ENCODE data around the gene GRK5.
"Not testable (repeated sequence)": the region's sequence is repeated elsewhere in the genome, so short reads cannot be mapped to it uniquely, and the experiment has no call there.

The GRK5 gene

GRCh38 chr10:119423510-119424257 is 216.3 kb downstream of the GRK5 start:
- no peak for DNase-seq

GRCh38 chr10:119424258-119424975 is 217.0 kb downstream of the GRK5 start:
- DNase-seq: no peak

- DNase-seq: no peak
Measured at GRCh38 chr10:119425102-119425880, 217.9 kb downstream of the GRK5 start.

DNA sequence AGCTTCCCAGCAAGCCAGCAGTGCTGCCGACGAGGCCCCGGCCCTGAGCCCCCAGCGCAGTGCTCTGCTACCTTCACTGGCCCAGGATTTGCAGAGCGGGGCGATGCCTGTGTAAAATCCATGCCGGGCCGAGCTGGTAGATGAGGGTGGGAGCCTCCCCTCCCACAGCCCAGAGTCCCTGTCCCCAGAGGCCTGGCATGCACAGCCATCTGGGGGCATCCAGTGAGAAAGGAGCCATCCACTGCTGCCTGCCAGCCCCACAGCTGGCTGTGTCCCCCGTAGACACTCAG is 218.5 kb downstream of the GRK5 start:
- no peak for DNase-seq

GRCh38 chr10:119426699-119427098 is 219.3 kb downstream of the GRK5 start:
- DNase-seq: no peak

DNA sequence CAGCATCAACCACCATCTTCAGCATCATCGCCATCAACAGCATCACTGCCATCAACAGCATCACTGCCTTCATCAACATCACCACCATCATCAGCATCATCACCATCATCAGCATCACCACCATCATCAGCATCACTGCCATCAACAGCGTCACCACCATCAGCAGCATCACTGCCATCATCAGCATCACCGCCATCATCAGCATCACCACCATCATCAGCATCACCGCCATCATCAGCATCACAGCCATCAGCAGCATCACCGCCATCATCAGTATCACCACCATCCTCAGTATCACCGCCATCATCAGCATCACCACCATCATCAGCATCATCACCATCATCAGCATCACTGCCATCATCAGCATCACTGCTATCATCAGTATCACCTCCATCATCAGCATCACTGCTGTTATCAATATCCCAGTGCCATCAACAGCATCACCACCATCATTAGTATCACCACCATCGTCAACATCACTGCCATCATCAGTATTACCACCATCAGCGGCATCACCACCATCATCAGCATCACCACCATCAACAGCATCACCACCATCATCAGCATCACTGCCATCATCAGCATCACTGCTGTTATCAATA is 220.0 kb downstream of the GRK5 start:
- DNase-seq: no peak

DNA sequence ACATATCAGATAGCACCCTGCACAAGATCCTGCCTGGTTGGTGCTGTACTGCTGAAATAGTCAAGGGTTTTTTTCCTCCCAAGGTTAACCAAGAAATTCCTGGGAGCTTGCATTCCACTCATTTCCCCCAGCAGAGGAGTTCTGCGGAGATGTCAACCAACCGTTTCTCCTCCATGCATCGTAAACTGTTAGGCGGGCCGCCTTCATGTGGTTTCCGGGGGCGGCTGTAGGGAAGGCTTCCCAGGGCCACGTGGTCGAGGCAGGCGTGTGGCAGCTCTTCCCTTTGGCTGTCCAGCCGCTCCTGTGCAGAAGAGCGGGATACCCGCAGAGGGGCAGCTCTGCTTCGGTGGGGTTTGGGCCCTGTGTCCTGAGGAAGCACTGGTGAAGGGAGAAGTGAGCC is 221.4 kb downstream of the GRK5 start:
- peak; percentile 79 for DNase-seq

- DNase-seq: no peak
Measured at GRCh38 chr10:119429771-119430170, 222.4 kb downstream of the GRK5 start.

- DNase-seq: no peak
Measured at GRCh38 chr10:119431034-119431772, 223.8 kb downstream of the GRK5 start.

- no peak for DNase-seq
Measured at GRCh38 chr10:119431773-119432135, 224.4 kb downstream of the GRK5 start.

- not testable (repeated sequence) for DNase-seq
Measured at GRCh38 chr10:119434942-119435341, 227.6 kb downstream of the GRK5 start.

GRCh38 chr10:119438717-119439116 is 231.3 kb downstream of the GRK5 start:
- DNase-seq: no peak

GRCh38 chr10:119439922-119440321 is 232.6 kb downstream of the GRK5 start:
- no peak for DNase-seq

DNA sequence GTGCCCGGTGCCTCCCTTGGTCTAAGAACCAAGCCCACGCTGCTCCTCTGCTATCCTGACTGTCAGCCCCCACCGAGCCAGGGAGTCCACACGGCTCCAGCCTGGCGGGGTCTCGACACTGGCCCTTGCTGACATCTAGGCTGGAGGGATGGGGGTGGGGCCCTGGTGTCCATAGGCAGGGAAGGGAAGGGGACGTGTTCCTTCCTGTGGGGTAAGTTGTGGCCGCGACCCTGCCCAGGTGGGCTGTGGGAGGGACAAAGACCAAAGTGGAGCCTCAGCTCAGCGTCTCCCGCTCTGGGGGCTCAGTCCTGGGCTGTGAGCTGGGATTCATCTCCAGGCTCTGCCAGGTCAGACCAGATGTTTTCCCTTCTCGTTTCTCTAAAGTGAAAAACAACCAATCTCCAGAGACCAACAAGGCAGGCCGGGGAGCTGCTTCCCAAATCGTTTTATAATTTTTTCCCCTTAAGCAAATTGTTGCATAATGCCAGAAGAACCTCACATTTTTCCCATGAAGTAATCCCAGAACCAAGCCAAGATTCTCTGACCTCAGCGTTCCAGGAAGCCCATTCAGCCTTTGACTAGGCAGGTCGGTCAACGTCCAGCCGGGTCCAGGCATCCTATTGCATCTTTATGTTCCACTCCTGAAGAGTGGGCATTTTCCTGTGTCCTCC is 233.9 kb downstream of the GRK5 start:
- peak; percentile 74 for DNase-seq

GRCh38 chr10:119441921-119442757 is 234.8 kb downstream of the GRK5 start:
- DNase-seq: no peak

- no peak for DNase-seq
Measured at GRCh38 chr10:119442758-119443060, 235.3 kb downstream of the GRK5 start.

- DNase-seq: no peak
Measured at GRCh38 chr10:119443441-119443840, 236.1 kb downstream of the GRK5 start.

- no peak for DNase-seq
Measured at GRCh38 chr10:119443970-119444660, 236.7 kb downstream of the GRK5 start.

DNA sequence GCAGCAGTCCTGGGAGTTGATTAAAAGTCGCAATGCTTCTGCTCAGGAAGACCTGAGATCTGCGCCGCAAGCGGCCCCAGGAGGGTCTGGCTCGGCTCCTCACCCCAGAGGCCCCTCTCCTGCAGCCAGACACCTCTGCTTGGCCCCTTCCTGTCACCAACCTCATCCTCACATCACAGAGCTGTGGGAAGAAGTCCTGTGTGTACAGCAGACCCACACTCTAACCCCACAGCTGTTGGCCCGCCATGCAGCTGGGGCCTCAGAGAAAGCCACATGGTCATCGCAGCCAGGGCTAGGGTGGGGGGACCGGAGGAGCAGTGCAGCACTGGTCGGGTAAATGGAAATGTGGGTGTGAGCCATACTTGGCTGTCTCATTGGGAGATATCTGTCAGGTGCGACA is 237.5 kb downstream of the GRK5 start:
- DNase-seq: no peak

- peak; percentile 66 for DNase-seq
Measured at GRCh38 chr10:119445311-119445934, 238.1 kb downstream of the GRK5 start.
